ENCODE data around the gene HK3.

- no peak for TF ChIP-seq FOXK2 (IDR thresholded peaks at IDR 0.05)
- no peak for TF ChIP-seq ARNT (IDR thresholded peaks at IDR 0.05)
- TF ChIP-seq BHLHE40 (IDR thresholded peaks at IDR 0.05; ENCODE audit: borderline replicate concordance), result no peak
- TF ChIP-seq ZNF384 (IDR thresholded peaks at IDR 0.05), result no peak
- TF ChIP-seq LEF1 (IDR thresholded peaks at IDR 0.05; ENCODE audit: borderline replicate concordance), result no peak
- no peak for TF ChIP-seq TARDBP (IDR thresholded peaks at IDR 0.05)
- TF ChIP-seq CTBP1 (IDR thresholded peaks at IDR 0.05; ENCODE audit: borderline replicate concordance), result no peak
- no peak for TF ChIP-seq SUZ12 (IDR thresholded peaks at IDR 0.05)
- TF ChIP-seq FOXM1 (IDR thresholded peaks at IDR 0.05; ENCODE audit: borderline replicate concordance), result no peak
- no peak for TF ChIP-seq PKNOX1 (IDR thresholded peaks at IDR 0.05)
- TF ChIP-seq FOXA1 (IDR thresholded peaks at IDR 0.05), result no peak
Measured at GRCh38 chr5:176875014-176875550, 24.1 kb downstream of the HK3 start.

Data from HEK293T (cell line).